Aortic smooth muscle cell (primary cell): Measurements from ENCODE around the gene HCST. TPM values are rescaled to one million over a fixed set of nuclear protein-coding genes. Genes with fewer than 3 reads are reported as not detected.

Source experiments
- total RNA-seq: library from RNA; depleted of rRNA; stranded (reverse); fragments of >200 nt; gene quantifications from 2 replicates; pipeline ENCODE4 v1.2.3, GENCODE V29; 2014

The HCST gene
- 0.79 and 1.2 TPM in 2 replicates for total RNA-seq

GRCh38 chr19:35901854-35902661 is at the start of gene HCST:
TSS of gene HCST (plus strand) at chr19:35902529. CDS start at chr19:35902594, 65 bp downstream.

GRCh38 chr19:35856546-35857149 is 45.7 kb upstream of the HCST start, which contains the start of gene KIRREL2:
TSS of gene KIRREL2 (plus strand) at chr19:35856911. CDS start at chr19:35857120, 209 bp downstream.

DNA sequence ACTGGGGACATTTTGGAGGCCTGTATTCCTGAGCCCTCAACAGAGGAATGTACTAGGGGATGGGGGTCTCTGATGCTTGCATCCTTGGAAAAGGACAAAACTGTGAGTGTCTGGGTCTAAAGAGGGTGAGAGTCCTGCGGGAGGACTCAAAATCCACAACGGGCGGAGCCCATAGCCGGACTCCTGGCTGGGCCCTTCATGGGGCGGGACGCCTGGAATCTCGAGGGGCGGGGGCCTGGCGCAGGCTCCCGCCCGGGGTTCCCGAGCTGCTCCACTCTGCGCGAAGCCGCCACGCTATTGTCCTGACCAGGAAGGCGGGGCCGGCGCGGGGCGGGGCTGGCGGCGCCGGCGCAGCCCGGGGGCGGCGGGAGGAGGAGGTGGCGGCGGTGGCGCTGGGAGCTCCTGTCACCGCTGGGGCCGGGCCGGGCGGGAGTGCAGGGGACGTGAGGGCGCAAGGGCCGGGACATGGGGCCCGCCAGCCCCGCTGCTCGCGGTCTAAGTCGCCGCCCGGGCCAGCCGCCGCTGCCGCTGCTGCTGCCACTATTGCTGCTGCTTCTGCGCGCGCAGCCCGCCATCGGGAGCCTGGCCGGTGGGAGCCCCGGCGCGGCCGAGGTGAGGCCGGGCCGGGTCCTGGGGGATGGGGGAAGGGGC is 34.0 kb upstream of the HCST start, which contains the start of gene APLP1:
Gene APLP1 (plus strand): TSS at position 403 of the 651 bp plus-strand sequence. CDS start 63 bp downstream, at position 466.

GRCh38 chr19:35908010-35908441 is 5.7 kb downstream of the HCST start, which contains the start of gene TYROBP:
TSS of gene TYROBP (minus strand) at chr19:35908295. CDS start at chr19:35908228, 67 bp downstream.

GRCh38 chr19:35935911-35936737 is 33.8 kb downstream of the HCST start, which contains the start of gene LRFN3:
TSS of gene LRFN3 (plus strand) at chr19:35936374. CDS start at chr19:35939426, 3,052 bp downstream.

Other genes starting within 250 kb of the HCST start
- gene UPK1A, start 236.0 kb upstream of the HCST start, total RNA-seq: not detected in 2 replicates
- not detected in 2 replicates for gene ZBTB32, start 198.0 kb upstream of the HCST start, total RNA-seq
- gene KMT2B, start 184.5 kb upstream of the HCST start, total RNA-seq: 3.6 and 5.9 TPM in 2 replicates
- gene IGFLR1, start 160.1 kb upstream of the HCST start, total RNA-seq: 1.1 TPM in 2 replicates
- gene U2AF1L4, start 157.1 kb upstream of the HCST start, total RNA-seq: 7.3 and 10.3 TPM in 2 replicates
- 16.8 and 17.2 TPM in 2 replicates for gene PSENEN, start 156.9 kb upstream of the HCST start, total RNA-seq
- gene LIN37, start 154.0 kb upstream of the HCST start, total RNA-seq: 6.7 and 7.0 TPM in 2 replicates
- 55.8 and 106 TPM in 2 replicates for gene HSPB6, start 145.5 kb upstream of the HCST start, total RNA-seq
- 3.6 and 4.7 TPM in 2 replicates for gene PROSER3, start 144.4 kb upstream of the HCST start, total RNA-seq
- 2.9 and 3.2 TPM in 2 replicates for gene ARHGAP33, start 127.0 kb upstream of the HCST start, total RNA-seq
- not detected in 2 replicates for gene PRODH2, start 89.7 kb upstream of the HCST start, total RNA-seq
- not detected in 2 replicates for gene NPHS1, start 50.0 kb upstream of the HCST start, total RNA-seq
- gene KIRREL2, start 45.6 kb upstream of the HCST start, total RNA-seq: not detected in 2 replicates
- gene APLP1, start 34.0 kb upstream of the HCST start, total RNA-seq: 7.7 and 14.0 TPM in 2 replicates
- 3.2 and 4.0 TPM in 2 replicates for gene NFKBID, start 2.0 kb upstream of the HCST start, total RNA-seq
- gene TYROBP, start 5.8 kb downstream of the HCST start, total RNA-seq: not detected in 2 replicates
- 1.5 and 2.4 TPM in 2 replicates for gene LRFN3, start 33.8 kb downstream of the HCST start, total RNA-seq
- gene SDHAF1, start 92.7 kb downstream of the HCST start, total RNA-seq: 13.5 and 15.2 TPM in 2 replicates
- 0.25 TPM in 1 of 2 replicates, not detected in the other for gene SYNE4, start 106.3 kb downstream of the HCST start, total RNA-seq
- gene ALKBH6, start 111.7 kb downstream of the HCST start, total RNA-seq: 13.9 and 18.8 TPM in 2 replicates
- gene CLIP3, start 130.3 kb downstream of the HCST start, total RNA-seq: 3.4 and 11.8 TPM in 2 replicates
- gene THAP8, start 151.8 kb downstream of the HCST start, total RNA-seq: 0.50 and 1.2 TPM in 2 replicates
- 3.2 and 6.2 TPM in 2 replicates for gene WDR62, start 152.4 kb downstream of the HCST start, total RNA-seq
- gene OVOL3, start 208.6 kb downstream of the HCST start, total RNA-seq: not detected in 2 replicates
- 87.4 and 111 TPM in 2 replicates for gene POLR2I, start 212.3 kb downstream of the HCST start, total RNA-seq
- gene TBCB, start 212.9 kb downstream of the HCST start, total RNA-seq: 265 and 341 TPM in 2 replicates
- gene CAPNS1, start 237.5 kb downstream of the HCST start, total RNA-seq: 545 and 630 TPM in 2 replicates
- gene COX7A1, start 249.9 kb downstream of the HCST start, total RNA-seq: 79.4 and 93.1 TPM in 2 replicates